ENCODE data around the gene FRY. TPM values are rescaled to one million over a fixed set of nuclear protein-coding genes. Genes with fewer than 3 reads are reported as not detected.

Gene FRY
- total RNA-seq, 1 experiment from 2014 or later, result 4.7 TPM

DNA sequence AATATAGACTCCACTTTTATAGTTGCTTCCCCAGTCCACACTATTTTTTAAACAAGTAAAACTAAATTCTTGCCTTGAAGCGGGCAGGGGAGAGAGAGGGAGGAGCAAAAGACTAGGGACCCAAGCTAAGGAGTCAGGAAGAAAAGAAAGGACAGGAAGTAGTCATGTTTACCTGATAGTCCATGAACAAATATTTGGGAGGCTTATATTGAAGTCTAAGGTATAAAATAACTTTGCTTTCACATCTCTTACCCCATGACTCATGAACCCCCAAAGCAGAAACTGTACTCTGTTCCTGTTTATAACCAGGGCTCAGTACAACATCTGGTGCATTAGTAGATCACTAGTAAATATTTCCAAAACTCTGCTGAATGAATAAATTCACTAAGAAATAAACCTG lies 216.3 kb downstream of the FRY start:
- CTCF ChIA-PET, result no interaction called here

DNA sequence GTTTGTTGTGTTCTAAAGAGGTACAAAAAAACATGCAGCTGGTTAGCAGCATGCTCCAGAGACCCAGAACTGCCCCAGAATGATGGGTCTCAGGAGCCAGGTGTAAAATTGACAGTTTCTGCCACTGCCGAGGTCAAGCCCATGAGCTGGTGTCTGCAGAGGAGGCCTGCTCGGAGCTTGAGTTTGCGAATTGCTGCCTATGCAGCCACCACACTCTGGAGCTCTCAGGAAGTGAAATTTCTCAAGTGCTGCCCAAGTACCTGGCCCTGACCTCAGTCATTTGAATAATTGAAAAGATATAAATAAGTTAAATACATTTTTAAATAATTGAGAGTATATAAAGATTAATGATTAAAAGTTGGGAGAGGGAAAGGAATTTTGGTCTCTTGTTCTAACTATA lies 217.2 kb downstream of the FRY start:
- intact Hi-C loops (cut with micrococcal nuclease; ENCODE audit: unreplicated experiment), result no loop called here
- Histone ChIP-seq H3K9me2 (ENCODE audit: insufficient read depth) (no peaks in the 10 kb centered on the region), H4K20me1 (ENCODE audit: insufficient read depth) (no peaks in the 10 kb centered on the region)

More for the DNA sequence above, 216.3 kb downstream of the FRY start:
- H3K4me2 ChIP-seq, result no peak overlapping the region
- no peaks in the 10 kb centered on the region for H3K79me2 ChIP-seq (ENCODE audit: low read depth)
- TF ChIP-seq EZH2 (IDR thresholded peaks at IDR 0.05; ENCODE audit: low read depth), result no peak
- no peak overlapping the region for H3K4me3 ChIP-seq
- no peak for DNase-seq
- intact Hi-C loops (cut with micrococcal nuclease; ENCODE audit: unreplicated experiment), result no loop called here
- H3K4me1 ChIP-seq (replicated peaks; ENCODE audit: insufficient read depth), result no peaks in the 10 kb centered on the region
- H3K9me3 ChIP-seq (ENCODE audit: insufficient read depth, low read depth), result no peaks in the 10 kb centered on the region
- no peaks in the 10 kb centered on the region for H3F3A ChIP-seq (ENCODE audit: insufficient read depth, low read depth)
- POLR2A ChIA-PET (ENCODE audit: unreplicated experiment), result no interaction called here
- no peaks in the 10 kb centered on the region for H3K36me3 ChIP-seq (ENCODE audit: low read depth)
- no peak overlapping the region for H2AFZ ChIP-seq
- H3K27me3 ChIP-seq (ENCODE audit: insufficient read depth, low read depth), result no peaks in the 10 kb centered on the region
- no TSS peak for BruUV-seq (replicated peaks)
- H4K20me1 ChIP-seq (ENCODE audit: insufficient read depth), result no peaks in the 10 kb centered on the region
- H3K9me2 ChIP-seq (ENCODE audit: insufficient read depth), result no peaks in the 10 kb centered on the region
- no peak overlapping the region for H3K27ac ChIP-seq

DNA sequence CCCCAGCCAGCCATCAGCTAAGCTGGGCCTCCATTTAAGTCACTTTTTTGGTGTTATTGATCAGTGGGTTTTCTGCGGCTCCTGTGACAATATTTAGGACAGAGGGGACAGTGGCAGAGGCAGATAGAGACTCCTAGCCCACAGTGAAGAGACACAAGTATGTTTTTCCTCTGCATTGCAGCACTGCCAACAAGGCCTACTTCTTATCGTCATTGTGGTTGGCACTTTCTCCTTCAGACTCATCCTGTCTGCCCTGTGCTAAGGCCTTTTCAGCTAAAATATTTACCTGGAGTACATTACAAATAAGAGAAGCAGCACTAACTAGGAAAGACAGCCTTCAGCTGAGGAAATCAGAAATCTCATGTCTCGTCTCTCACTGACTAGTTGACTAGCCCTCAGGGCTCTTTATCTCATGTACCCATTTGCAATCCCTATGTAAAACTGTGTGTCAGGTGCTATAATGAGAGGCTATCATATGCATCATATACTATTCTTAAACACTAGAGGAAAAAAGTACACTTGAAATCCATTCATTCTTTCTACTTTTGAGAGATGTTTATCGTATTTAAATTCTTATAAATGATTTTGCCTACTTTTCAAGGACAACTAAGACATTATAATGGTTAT lies 221.4 kb downstream of the FRY start:
- H3K4me2 ChIP-seq, result no peak overlapping the region
- intact Hi-C loops (cut with micrococcal nuclease; ENCODE audit: unreplicated experiment), result no loop called here
- BruUV-seq (replicated peaks), result no TSS peak
- H3F3A ChIP-seq (ENCODE audit: insufficient read depth, low read depth), result no peaks in the 10 kb centered on the region
- H4K20me1 ChIP-seq (ENCODE audit: insufficient read depth), result no peaks in the 10 kb centered on the region
- no peaks in the 10 kb centered on the region for H3K79me2 ChIP-seq (ENCODE audit: low read depth)
- no peaks in the 10 kb centered on the region for H3K9me3 ChIP-seq (ENCODE audit: insufficient read depth, low read depth)
- H3K4me3 ChIP-seq, result no peak overlapping the region
- TF ChIP-seq EZH2 (IDR thresholded peaks at IDR 0.05; ENCODE audit: low read depth), result no peak
- TF ChIP-seq, protein P1, sequence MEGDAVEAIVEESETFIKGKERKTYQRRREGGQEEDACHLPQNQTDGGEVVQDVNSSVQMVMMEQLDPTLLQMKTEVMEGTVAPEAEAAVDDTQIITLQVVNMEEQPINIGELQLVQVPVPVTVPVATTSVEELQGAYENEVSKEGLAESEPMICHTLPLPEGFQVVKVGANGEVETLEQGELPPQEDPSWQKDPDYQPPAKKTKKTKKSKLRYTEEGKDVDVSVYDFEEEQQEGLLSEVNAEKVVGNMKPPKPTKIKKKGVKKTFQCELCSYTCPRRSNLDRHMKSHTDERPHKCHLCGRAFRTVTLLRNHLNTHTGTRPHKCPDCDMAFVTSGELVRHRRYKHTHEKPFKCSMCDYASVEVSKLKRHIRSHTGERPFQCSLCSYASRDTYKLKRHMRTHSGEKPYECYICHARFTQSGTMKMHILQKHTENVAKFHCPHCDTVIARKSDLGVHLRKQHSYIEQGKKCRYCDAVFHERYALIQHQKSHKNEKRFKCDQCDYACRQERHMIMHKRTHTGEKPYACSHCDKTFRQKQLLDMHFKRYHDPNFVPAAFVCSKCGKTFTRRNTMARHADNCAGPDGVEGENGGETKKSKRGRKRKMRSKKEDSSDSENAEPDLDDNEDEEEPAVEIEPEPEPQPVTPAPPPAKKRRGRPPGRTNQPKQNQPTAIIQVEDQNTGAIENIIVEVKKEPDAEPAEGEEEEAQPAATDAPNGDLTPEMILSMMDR (conservative IDR thresholded peaks at IDR 0.05), result no peak
- H3K27ac ChIP-seq, result no peak overlapping the region
- no peak overlapping the region for H2AFZ ChIP-seq
- H3K36me3 ChIP-seq (ENCODE audit: low read depth), result no peaks in the 10 kb centered on the region
- ChIA-PET POLR2A (ENCODE audit: unreplicated experiment) (no interaction called here), CTCF (no interaction called here)
- H3K9me2 ChIP-seq (ENCODE audit: insufficient read depth), result no peaks in the 10 kb centered on the region
- H3K27me3 ChIP-seq (ENCODE audit: insufficient read depth, low read depth), result no peaks in the 10 kb centered on the region
- no peak for DNase-seq
- H3K4me1 ChIP-seq (replicated peaks; ENCODE audit: insufficient read depth), result no peaks in the 10 kb centered on the region

More for the DNA sequence above, 217.2 kb downstream of the FRY start:
- no peak overlapping the region for H3K4me3 ChIP-seq
- H3K79me2 ChIP-seq (ENCODE audit: low read depth), result no peaks in the 10 kb centered on the region
- H3K4me2 ChIP-seq, result no peak overlapping the region
- no peaks in the 10 kb centered on the region for H3K27me3 ChIP-seq (ENCODE audit: insufficient read depth, low read depth)
- no peak overlapping the region for H3K27ac ChIP-seq
- H3K9me3 ChIP-seq (ENCODE audit: insufficient read depth, low read depth), result no peaks in the 10 kb centered on the region
- H3F3A ChIP-seq (ENCODE audit: insufficient read depth, low read depth), result no peaks in the 10 kb centered on the region
- CTCF ChIA-PET, result no interaction called here
- no peak for DNase-seq
- TF ChIP-seq, protein P1 (conservative IDR thresholded peaks at IDR 0.05), result no peak
- no peak for TF ChIP-seq EZH2 (IDR thresholded peaks at IDR 0.05; ENCODE audit: low read depth)
- BruUV-seq (replicated peaks), result no TSS peak
- H3K36me3 ChIP-seq (ENCODE audit: low read depth), result no peaks in the 10 kb centered on the region
- no peaks in the 10 kb centered on the region for H3K4me1 ChIP-seq (replicated peaks; ENCODE audit: insufficient read depth)
- POLR2A ChIA-PET (ENCODE audit: unreplicated experiment), result no interaction called here
- no peak overlapping the region for H2AFZ ChIP-seq

DNA sequence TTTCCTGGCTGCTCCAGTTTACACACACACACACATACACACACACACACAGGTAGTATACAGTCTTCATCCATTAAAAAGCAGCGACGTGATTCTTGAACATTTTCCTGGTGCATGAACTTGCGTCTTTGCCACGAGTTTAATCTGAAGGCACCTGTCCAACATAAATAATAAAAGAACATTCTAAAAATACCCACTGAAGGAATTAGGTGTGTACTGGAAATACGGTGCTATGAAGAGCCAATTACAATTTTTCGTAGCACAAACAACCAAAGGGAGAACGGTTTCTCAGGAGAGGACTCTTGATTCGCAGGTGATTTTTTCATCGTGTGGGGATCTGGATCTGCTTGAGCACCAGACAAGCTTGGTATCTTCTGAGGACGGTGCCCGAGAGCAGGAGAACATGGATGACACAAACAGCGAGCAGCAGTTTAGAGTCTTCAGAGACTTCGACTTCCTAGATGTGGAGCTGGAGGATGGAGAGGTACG lies 222.4 kb downstream of the FRY start:
- no peaks in the 10 kb centered on the region for H3K79me2 ChIP-seq (ENCODE audit: low read depth)
- no peak overlapping the region for H3K27ac ChIP-seq
- intact Hi-C loops (cut with micrococcal nuclease; ENCODE audit: unreplicated experiment), result no loop called here
- H3K27me3 ChIP-seq (ENCODE audit: insufficient read depth, low read depth), result no peaks in the 10 kb centered on the region
- H3F3A ChIP-seq (ENCODE audit: insufficient read depth, low read depth), result no peaks in the 10 kb centered on the region
- CTCF ChIA-PET, result no interaction called here
- no TSS peak for BruUV-seq (replicated peaks)
- DNase-seq, result no peak
- H3K4me3 ChIP-seq, result no peak overlapping the region
- no peaks in the 10 kb centered on the region for H3K9me2 ChIP-seq (ENCODE audit: insufficient read depth)
- no peak for TF ChIP-seq EZH2 (IDR thresholded peaks at IDR 0.05; ENCODE audit: low read depth)
- TF ChIP-seq, protein P1 (conservative IDR thresholded peaks at IDR 0.05), result no peak
- POLR2A ChIA-PET (ENCODE audit: unreplicated experiment), result no interaction called here
- no peak overlapping the region for H3K4me2 ChIP-seq
- H2AFZ ChIP-seq, result no peak overlapping the region
- H4K20me1 ChIP-seq (ENCODE audit: insufficient read depth), result no peaks in the 10 kb centered on the region
- no peaks in the 10 kb centered on the region for H3K36me3 ChIP-seq (ENCODE audit: low read depth)
- no peaks in the 10 kb centered on the region for H3K9me3 ChIP-seq (ENCODE audit: insufficient read depth, low read depth)
- H3K4me1 ChIP-seq (replicated peaks; ENCODE audit: insufficient read depth), result no peaks in the 10 kb centered on the region

Data from PC-9 (cell line).